DMS79 treated with DMSO at 0.1 percent for 48 hours (cell line): ENCODE results near the gene CHCHD6.

Source experiments
- DNase-seq: peaks from one replicate; lab custom pipeline; 2025; lab: John Stamatoyannopoulos, UW

CHCHD6 gene

DNA sequence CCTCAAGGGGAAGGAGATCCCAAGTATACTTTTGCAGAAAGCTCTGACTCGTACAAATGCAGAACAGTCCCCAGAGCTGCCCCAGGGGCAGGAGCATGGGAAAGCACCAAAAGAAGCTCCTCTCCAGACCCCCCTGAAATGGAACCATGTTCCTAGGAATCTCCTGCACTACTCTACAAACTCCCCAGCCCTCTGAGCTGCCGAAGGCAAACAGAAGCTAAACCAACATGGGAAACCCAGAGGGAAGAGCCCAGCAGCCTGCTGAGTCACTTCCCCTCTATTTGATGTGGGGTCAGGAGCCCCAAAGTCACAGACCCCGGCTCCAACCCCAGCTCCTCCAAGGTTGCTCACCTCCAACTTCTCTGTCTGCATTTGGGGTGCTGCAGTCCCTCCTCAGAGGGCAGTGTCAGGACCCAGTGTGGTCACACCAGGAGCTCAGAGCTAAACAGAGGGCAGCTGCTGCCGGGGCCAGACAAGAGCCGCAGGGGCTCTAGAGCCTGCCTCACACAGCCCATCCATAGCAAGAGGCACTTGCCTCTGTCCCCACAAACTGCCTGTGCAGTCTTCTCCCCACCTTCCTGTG, 275.1 kb downstream of the CHCHD6 start:
- no peak for DNase-seq

DNA sequence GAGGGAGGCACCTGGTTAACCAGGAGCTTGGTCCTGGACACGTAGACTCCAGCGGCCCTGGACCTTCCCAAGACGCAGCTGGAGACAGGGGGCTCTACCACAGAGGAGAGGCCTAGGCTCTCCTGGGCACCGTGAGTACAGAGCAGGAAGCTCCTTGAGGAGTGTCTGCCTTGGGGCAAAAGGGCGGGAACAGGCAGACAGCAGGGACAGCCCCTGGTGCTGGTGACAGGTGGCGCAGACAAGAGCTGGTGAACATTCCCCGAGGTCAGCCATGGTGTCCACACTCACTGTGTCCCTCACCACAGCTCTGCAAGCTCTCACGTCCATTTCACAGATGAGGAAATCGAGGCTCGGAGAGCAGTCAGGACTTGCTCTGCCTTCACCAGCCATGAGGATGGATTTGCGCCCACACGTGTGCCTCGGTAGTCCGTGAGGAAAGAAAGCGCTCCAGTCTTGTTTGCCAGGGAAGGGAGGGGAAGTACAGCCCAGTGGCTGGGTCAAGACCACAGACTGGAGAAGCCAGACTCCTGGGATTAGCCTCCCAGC, 276.3 kb downstream of the CHCHD6 start:
- DNase-seq, result no peak

GRCh38 chr3:126982126-126982470, 278.1 kb downstream of the CHCHD6 start:
- DNase-seq, result no peak

DNA sequence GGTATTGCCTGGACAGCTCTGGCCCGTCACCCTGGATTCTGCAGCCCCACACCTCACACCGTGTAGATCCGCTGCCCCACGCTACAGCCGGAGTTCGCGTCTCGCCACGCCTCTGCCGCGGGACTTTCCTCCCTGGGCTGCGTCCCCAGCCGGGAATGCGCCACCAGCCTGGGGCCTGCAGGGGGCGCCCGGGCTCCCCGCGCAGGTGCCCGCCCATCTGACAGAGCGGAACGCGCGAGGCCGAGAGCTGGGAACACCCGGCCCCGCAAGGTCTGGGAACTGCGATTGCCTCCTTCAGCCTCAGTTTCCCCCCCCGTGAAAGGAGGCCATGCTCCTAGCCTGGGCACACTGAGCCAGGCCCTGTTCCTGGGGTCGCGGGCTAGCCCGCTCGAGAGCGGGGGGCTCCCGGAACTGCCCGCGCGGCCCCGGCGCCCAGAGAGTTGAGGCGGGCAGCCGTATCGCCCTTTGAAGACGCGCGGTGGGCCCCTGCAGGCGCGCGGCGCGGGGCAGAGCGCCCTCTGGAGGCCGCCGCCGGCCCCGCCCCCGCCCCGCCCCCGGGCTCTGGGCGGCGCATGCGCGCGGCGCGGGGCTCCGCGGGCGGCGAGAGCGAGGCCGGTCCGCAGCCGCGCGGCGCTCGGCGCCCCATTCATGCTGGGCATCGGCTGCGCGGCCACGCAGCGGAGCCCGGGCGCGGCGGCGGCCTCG, 278.6 kb downstream of the CHCHD6 start, which contains the start of gene PLXNA1:
Gene PLXNA1 (plus strand): TSS at position 645 of the 705 bp plus-strand sequence. CDS start 5,479 bp downstream, outside the sequence.
- DNase-seq, result peak; percentile 12

DNA sequence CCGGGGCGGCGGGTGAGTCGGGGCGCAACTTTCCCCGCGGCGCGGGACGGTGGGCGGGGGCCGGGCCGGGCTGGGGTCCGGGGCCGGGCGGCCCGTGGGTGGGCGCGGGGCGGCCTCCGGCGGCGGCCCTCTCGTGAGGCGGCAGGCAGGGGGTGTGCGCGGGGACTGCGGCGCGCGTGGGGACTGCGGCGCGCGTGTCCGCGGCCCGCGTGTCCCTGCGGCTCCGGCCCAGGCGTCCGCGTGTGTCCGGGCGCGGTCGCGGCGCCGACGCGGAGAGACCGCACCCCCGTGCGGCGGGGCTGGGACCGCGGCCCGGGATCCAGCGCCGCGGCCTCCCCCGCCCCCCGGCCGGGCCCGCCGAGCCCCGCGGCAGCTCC, 279.2 kb downstream of the CHCHD6 start:
- no peak for DNase-seq

DNA sequence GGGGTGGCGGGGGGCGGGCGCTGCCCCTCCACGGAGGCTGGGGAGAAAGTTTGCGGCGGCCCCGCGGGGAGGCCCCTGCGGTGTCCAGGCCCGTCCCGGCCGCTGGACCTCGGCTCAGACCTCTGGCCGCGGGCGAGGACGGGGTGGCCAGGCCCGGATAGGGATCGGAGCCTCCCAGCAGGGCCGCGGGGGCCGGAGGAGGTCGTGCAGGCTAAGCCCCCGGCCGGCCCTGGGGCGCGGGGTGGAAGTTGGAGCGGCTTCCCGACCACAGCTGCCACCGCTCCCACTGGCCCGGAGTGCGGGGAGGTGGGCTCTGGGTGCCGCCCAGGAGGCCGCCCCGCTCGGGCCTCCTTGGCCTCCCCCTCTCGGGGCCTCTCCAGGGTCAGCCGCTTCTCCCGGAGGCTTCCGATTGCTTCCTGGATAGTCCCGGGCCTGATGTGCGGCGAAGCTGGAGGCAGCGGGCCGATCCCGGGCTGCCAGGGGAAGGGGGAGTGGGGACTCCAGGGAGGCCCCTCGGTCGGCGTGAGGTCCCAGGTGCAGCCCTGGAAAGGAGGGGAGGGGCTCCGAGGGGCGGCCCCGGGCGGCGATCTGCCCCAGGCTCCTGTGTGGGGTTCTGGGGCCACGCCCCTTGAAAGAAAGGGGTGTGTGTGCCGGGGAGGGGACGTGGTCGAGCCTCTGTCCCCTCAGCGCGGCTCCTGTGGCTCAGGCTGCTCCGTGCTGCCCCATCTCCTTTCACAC, 279.8 kb downstream of the CHCHD6 start:
- DNase-seq, result peak; percentile 30

- no peak for DNase-seq
These were observed 280.5 kb downstream of the CHCHD6 start for GRCh38 chr3:126984391-126985131.

- peak; percentile 9 for DNase-seq
These were observed 281.3 kb downstream of the CHCHD6 start for GRCh38 chr3:126985132-126985985.

DNA sequence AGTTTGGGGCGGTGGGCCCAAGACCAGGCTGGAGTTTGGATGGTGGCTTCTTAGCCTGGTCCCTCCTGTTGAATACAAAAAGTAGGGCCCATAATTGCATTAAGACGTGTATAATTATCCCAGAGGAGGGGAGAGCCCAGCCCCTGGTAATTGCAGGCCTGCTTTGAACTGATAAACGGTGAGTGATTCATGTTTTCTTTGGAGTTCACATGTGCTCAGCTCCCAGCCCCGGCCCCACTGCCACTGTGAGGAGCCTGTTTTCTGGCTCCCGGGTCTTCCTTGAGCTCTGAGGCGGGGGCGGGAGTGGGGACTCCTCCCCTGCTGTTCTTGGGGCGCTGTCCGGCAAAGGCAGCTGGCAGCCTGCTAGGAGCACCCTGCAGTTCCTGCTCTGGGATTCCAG, 282.0 kb downstream of the CHCHD6 start:
- no peak for DNase-seq

- DNase-seq, result no peak
These were observed 283.1 kb downstream of the CHCHD6 start for GRCh38 chr3:126987129-126987528.

- no peak for DNase-seq
These were observed 283.6 kb downstream of the CHCHD6 start for GRCh38 chr3:126987596-126987995.

DNA sequence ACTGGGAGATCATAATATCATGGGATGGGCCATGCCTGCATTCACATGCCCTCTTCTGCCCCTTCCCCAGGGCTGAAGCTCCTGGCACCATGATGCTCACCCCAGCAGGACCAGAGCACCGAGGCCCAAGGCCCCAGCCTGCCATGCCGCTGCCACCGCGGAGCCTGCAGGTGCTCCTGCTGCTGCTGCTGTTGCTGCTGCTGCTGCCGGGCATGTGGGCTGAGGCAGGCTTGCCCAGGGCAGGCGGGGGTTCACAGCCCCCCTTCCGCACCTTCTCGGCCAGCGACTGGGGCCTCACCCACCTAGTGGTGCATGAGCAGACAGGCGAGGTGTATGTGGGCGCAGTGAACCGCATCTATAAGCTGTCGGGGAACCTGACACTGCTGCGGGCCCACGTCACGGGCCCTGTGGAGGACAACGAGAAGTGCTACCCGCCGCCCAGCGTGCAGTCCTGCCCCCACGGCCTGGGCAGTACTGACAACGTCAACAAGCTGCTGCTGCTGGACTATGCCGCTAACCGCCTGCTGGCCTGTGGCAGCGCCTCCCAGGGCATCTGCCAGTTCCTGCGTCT, 284.5 kb downstream of the CHCHD6 start:
- no peak for DNase-seq

- no peak for DNase-seq
These were observed 285.4 kb downstream of the CHCHD6 start for GRCh38 chr3:126989316-126990023.

- DNase-seq, result no peak
These were observed 286.1 kb downstream of the CHCHD6 start for GRCh38 chr3:126990024-126990700.

- DNase-seq, result no peak
These were observed 286.9 kb downstream of the CHCHD6 start for GRCh38 chr3:126990890-126991289.

GRCh38 chr3:126991366-126992200, 287.5 kb downstream of the CHCHD6 start:
- DNase-seq, result no peak

GRCh38 chr3:126992216-126992615, 288.2 kb downstream of the CHCHD6 start:
- no peak for DNase-seq

- no peak for DNase-seq
These were observed 288.7 kb downstream of the CHCHD6 start for GRCh38 chr3:126992776-126993175.

DNA sequence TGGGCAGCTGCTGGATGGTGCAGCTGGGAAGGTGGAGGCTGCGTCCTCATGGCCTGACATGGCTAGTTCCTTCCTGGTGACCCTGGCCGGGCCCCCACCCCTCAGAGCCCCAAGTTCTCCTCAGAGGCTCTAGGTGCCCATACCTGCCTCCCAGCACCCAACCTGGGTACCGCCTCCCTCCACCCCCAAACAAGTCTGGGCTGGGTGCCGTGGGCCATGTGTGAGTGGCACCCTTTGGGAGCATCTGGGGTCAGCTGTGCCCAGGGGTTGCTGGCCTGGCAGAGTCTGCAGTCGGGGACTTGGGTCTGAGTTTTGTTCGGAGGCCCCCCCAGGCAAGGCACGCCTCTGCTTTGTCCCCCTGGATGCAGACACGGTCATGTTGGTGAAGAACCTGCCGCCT, 289.4 kb downstream of the CHCHD6 start:
- DNase-seq, result no peak
